Loucy (cell line): ENCODE results near the gene MICU1.

ENCODE experiments used
- EZH2phosphoT487 ChIP-seq: fragments of 200-600 bp; IDR thresholded peaks from 2 replicates; pipeline ENCODE4 v1.6.1; 2018; ENCODE audit warnings: antibody characterized with exemption, mild to moderate bottlenecking, moderate library complexity, borderline replicate concordance
- TF ChIP-seq, protein P1 (sequence below): fragments of 200-600 bp; sonication (generic); conservative IDR thresholded peaks from 2 replicates; pipeline ENCODE4 v1.5.1; 2014; ENCODE audit warnings: mild to moderate bottlenecking, antibody characterized with exemption, low read length

DNA sequence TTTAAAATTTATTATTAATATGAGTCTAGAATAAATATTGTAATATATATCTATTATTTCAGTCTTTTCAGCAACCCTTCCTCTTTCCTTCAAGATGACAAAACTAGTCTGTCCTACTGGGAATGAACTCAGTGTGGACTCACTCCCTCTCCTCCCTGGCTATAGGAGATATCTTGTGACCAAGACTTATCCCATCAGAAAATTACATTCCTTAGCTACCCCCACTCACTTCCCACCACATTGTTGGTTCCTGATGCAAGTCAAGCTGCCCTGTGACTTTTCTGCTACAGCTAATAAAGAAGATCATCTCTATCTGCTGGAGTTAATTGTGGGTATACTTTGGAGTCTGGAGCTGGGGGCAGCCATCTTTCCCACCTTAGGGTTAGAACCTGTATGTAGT, 38.1 kb upstream of the MICU1 start:
- TF ChIP-seq, protein P1, sequence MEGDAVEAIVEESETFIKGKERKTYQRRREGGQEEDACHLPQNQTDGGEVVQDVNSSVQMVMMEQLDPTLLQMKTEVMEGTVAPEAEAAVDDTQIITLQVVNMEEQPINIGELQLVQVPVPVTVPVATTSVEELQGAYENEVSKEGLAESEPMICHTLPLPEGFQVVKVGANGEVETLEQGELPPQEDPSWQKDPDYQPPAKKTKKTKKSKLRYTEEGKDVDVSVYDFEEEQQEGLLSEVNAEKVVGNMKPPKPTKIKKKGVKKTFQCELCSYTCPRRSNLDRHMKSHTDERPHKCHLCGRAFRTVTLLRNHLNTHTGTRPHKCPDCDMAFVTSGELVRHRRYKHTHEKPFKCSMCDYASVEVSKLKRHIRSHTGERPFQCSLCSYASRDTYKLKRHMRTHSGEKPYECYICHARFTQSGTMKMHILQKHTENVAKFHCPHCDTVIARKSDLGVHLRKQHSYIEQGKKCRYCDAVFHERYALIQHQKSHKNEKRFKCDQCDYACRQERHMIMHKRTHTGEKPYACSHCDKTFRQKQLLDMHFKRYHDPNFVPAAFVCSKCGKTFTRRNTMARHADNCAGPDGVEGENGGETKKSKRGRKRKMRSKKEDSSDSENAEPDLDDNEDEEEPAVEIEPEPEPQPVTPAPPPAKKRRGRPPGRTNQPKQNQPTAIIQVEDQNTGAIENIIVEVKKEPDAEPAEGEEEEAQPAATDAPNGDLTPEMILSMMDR = no peak
- TF ChIP-seq EZH2phosphoT487 = no peak
